Fibroblast of lung (primary cell): ENCODE measurements around the gene NHLH2. TPM values are rescaled to one million over a fixed set of nuclear protein-coding genes. Genes with fewer than 3 reads are reported as not detected.

Experiments
- DNase-seq, 2 donors: peaks; one replicate each; pipeline versions ENCODE4 v3.0.0 to v3.0.0-alpha.2; 2010; ENCODE audit warnings: low read depth in 2 of 2
- H2AFZ ChIP-seq: 2 replicates; pipeline ENCODE4 v1.5.1; 2012; ENCODE audit warnings: low read length, control low read depth, inconsistent platforms
- H3K27ac ChIP-seq: 2 replicates; pipeline ENCODE4 v1.5.1; 2011; ENCODE audit warnings: low read length, control low read depth; ENCODE audit not compliant: insufficient read depth
- H3K27me3 ChIP-seq: 2 replicates; pipeline ENCODE4 v1.5.1; 2011; ENCODE audit warnings: mild to moderate bottlenecking, low read length; ENCODE audit not compliant: control insufficient read depth, insufficient read depth
- H3K36me3 ChIP-seq: 2 replicates; pipeline ENCODE4 v1.5.1; 2011; ENCODE audit warnings: low read length; ENCODE audit not compliant: control insufficient read depth, insufficient read depth
- H3K4me1 ChIP-seq: 2 replicates; pipeline ENCODE4 v1.5.1; 2011; ENCODE audit warnings: low read length; ENCODE audit not compliant: control insufficient read depth, insufficient read depth; ENCODE audit errors: extremely low read depth
- H3K4me2 ChIP-seq: 2 replicates; pipeline ENCODE4 v1.5.1; 2011; ENCODE audit warnings: low read length, control low read depth; ENCODE audit not compliant: insufficient read depth; ENCODE audit errors: extremely low read depth
- H3K4me3 ChIP-seq, 4 experiments: fragments of 200-600 bp in 1 of 4; sonication (generic) in 1 of 4; replicated peaks in 1 of 4; 2 replicates each; pipeline ENCODE4 v1.5.1; 2011 to 2016; ENCODE audit warnings: low read length in 4 of 4, low read depth in 3 of 4, mild to moderate bottlenecking in 3 of 4, control low read depth in 2 of 4, inconsistent platforms in 1 of 4, mixed read lengths in 1 of 4; ENCODE audit not compliant: insufficient read depth in 1 of 4; ENCODE audit errors: control extremely low read depth in 1 of 4
- H3K79me2 ChIP-seq: 2 replicates; pipeline ENCODE4 v1.5.1; 2012; ENCODE audit warnings: mild to moderate bottlenecking, low read length, inconsistent platforms; ENCODE audit not compliant: control insufficient read depth, insufficient read depth
- H3K9ac ChIP-seq: 2 replicates; pipeline ENCODE4 v1.5.1; 2011; ENCODE audit warnings: mild to moderate bottlenecking, low read length, control low read depth; ENCODE audit not compliant: insufficient read depth
- H3K9me3 ChIP-seq: 2 replicates; pipeline ENCODE4 v1.5.1; 2012; ENCODE audit warnings: low read depth, low read length; ENCODE audit not compliant: control insufficient read depth, insufficient read depth
- H4K20me1 ChIP-seq: 2 replicates; pipeline ENCODE4 v1.5.1; 2011; ENCODE audit warnings: low read length; ENCODE audit not compliant: control insufficient read depth, insufficient read depth; ENCODE audit errors: extremely low read depth
- EZH2 ChIP-seq: IDR thresholded peaks from 2 replicates; pipeline ENCODE4 v1.5.1; 2012; ENCODE audit warnings: low read length, control low read depth, mild to moderate bottlenecking; ENCODE audit errors: missing control alignments
- polyA plus RNA-seq, 2 donors: library from polyadenylated mRNA; depleted of rRNA in 1 of 2; stranded (reverse) in 1 of 2; unstranded in 1 of 2; fragments of >200 nt; gene quantifications; 2 replicates each; pipeline ENCODE4 v1.2.1, GENCODE V29; 2011 to 2012; ENCODE audit warnings: missing spikeins in 1 of 2
- total RNA-seq: library from RNA; depleted of rRNA; stranded (reverse); fragments of >200 nt; gene quantifications from 2 replicates; pipeline ENCODE4 v1.2.1, GENCODE V29; 2014
- TF ChIP-seq, protein P1 (sequence below), 2 donors: IDR thresholded peaks in 1 of 2; conservative IDR thresholded peaks in 1 of 2; 1 replicate in 1 of 2; 2 replicates in 1 of 2; pipeline ENCODE4 v1.5.1; 2011 to 2012; ENCODE audit warnings: low read length in 2 of 2, control low read depth in 1 of 2, inconsistent platforms in 1 of 2, low read depth in 1 of 2, mild to moderate bottlenecking in 1 of 2

The NHLH2 gene
- total and polyA plus RNA-seq, 2 donors (not counting 1 experiment from before 2014, with no cell fraction given), result not detected

DNA sequence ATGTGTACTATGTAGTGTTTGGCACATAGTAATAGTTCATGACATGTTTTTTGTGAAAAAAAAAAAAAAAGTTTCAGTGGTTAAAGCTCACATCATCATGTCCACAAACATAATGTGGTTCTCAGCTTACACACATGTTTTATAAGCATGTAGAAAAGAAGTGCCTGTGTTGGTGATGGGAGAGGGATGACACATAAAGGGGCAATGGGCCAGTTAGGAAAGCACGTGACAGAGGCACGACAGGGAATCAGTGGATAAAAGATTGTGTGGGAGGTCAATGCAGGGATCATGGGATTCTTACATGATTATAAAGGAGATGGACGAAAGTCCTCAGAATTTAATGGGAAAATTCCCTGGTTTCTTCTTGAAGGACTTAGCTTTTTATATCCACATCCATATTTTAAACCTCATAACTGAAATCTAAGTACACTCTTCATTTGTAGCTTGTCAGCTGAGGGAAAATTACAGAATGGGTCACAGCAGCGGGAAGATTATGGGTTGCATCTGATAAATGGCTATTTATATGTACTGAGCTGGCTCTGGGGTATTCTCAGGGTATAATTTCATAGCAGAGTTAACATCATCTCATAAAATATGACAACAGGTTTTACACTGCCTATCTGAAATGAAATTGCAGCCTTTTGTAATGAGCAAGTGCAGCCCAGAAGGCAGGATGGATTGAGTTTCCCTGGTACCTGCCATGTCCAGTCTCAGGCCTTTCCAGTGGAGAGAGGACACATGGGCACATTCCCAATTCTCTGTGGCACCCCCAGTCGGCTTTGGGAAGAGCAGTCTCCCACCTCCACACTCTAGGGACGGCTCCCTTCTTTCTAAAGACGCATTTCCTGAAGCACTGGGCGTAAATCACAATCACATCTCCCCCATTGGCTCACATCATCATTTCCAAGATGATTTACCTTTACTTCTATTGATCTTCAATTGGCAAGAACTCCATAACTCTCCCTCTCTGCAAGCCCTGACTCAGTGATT lies 42.3 kb upstream of the NHLH2 start:
- H3K9ac ChIP-seq, result no peak overlapping the region
- DNase-seq, result no peak
- no peaks in the 10 kb centered on the region for H3K4me1 ChIP-seq
- H3K27ac ChIP-seq, result no peak overlapping the region
- no peaks in the 10 kb centered on the region for H4K20me1 ChIP-seq
- H3K4me2 ChIP-seq, result no peak overlapping the region
- H3K36me3 ChIP-seq, result no peaks in the 10 kb centered on the region
- TF ChIP-seq, protein P1, sequence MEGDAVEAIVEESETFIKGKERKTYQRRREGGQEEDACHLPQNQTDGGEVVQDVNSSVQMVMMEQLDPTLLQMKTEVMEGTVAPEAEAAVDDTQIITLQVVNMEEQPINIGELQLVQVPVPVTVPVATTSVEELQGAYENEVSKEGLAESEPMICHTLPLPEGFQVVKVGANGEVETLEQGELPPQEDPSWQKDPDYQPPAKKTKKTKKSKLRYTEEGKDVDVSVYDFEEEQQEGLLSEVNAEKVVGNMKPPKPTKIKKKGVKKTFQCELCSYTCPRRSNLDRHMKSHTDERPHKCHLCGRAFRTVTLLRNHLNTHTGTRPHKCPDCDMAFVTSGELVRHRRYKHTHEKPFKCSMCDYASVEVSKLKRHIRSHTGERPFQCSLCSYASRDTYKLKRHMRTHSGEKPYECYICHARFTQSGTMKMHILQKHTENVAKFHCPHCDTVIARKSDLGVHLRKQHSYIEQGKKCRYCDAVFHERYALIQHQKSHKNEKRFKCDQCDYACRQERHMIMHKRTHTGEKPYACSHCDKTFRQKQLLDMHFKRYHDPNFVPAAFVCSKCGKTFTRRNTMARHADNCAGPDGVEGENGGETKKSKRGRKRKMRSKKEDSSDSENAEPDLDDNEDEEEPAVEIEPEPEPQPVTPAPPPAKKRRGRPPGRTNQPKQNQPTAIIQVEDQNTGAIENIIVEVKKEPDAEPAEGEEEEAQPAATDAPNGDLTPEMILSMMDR (conservative IDR thresholded peaks at IDR 0.05 in 1 of 2, IDR thresholded peaks at IDR 0.05 in 1 of 2; ENCODE audit: low read depth in 1 of 2, low read length in 2 of 2), result no peak
- no peak for TF ChIP-seq EZH2
- no peak overlapping the region for H3K4me3 ChIP-seq
- no peak overlapping the region for H2AFZ ChIP-seq
- H3K9me3 ChIP-seq, result no peaks in the 10 kb centered on the region
- H3K27me3 ChIP-seq, result no peaks in the 10 kb centered on the region
- no peaks in the 10 kb centered on the region for H3K79me2 ChIP-seq

DNA sequence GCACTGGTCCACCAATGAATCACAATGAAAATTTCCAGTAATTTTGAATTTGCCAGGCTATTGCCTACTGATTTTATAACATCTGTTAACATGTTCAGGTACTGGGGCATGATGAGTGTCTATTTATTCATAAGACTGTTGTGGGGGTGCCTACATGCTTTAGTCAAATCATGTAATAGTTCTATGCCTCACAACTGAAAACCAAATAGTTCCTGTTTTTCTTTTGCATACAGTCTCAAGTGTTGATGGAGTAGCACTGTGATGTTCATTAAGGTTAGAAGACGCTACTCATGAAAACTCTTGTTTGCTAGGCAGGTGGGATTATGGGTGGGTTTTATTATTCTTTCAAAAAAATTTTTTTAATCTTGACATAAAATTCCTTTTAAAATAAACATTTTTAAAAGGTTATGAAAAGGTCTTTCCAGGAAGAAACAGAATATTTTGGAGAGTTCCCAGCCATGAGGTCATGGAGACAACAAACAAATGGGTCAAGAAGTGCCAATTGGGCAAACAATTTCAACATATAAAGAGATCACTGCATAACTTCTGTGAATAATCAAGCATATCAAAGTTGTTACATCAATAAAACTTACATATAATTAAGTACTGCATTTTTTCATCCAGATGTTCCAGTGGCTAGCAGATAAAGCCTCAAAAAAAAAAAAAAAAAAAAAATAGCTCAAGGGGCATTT lies 40.2 kb upstream of the NHLH2 start:
- H3K9me3 ChIP-seq, result no peaks in the 10 kb centered on the region
- H3K4me1 ChIP-seq, result no peaks in the 10 kb centered on the region
- no peaks in the 10 kb centered on the region for H3K79me2 ChIP-seq
- no peak overlapping the region for H3K4me3 ChIP-seq
- H3K27me3 ChIP-seq, result no peaks in the 10 kb centered on the region
- no peak overlapping the region for H3K4me2 ChIP-seq
- no peak overlapping the region for H2AFZ ChIP-seq
- no peak for DNase-seq
- no peaks in the 10 kb centered on the region for H4K20me1 ChIP-seq
- H3K27ac ChIP-seq, result no peak overlapping the region
- no peak overlapping the region for H3K9ac ChIP-seq
- no peaks in the 10 kb centered on the region for H3K36me3 ChIP-seq
- no peak for TF ChIP-seq EZH2
- TF ChIP-seq, protein P1 (conservative IDR thresholded peaks at IDR 0.05 in 1 of 2, IDR thresholded peaks at IDR 0.05 in 1 of 2; ENCODE audit: low read depth in 1 of 2, low read length in 2 of 2), result no peak

DNA sequence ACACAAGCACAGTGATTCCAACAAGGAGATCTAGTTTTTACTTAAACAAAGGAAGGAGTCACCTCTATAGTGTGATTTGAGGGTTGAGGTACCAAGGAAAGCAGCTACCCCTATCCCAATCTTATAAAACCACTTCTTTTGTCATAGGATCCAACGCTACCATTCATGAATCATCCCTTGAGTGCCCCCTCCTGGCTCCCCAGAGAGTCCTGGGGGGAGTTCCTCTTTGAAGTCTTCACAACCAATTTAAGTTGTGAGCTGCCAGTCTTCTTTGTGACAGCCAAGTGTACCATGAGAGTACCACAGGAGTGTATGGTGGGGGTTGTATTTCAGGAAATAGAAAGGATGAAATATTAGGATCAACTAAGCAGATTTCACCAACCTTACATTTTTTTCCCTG lies 39.1 kb upstream of the NHLH2 start:
- Histone ChIP-seq H3K4me2 (no peak overlapping the region), H3K4me1 (no peaks in the 10 kb centered on the region), H3K27me3 (no peaks in the 10 kb centered on the region), H3K4me3 (no peak overlapping the region), H3K36me3 (no peaks in the 10 kb centered on the region), H3K9ac (no peak overlapping the region), H2AFZ (no peak overlapping the region), H3K9me3 (no peaks in the 10 kb centered on the region), H3K27ac (no peak overlapping the region), H3K79me2 (no peaks in the 10 kb centered on the region), H4K20me1 (no peaks in the 10 kb centered on the region)
- no peak for TF ChIP-seq EZH2
- TF ChIP-seq, protein P1 (conservative IDR thresholded peaks at IDR 0.05 in 1 of 2, IDR thresholded peaks at IDR 0.05 in 1 of 2; ENCODE audit: low read depth in 1 of 2, low read length in 2 of 2), result no peak
- DNase-seq, result no peak
